GM12873 (cell line): ENCODE results near the gene DIP2C.

Experiments used
- CTCF ChIP-seq: IDR thresholded peaks from 2 replicates; pipeline ENCODE4 v1.5.1; 2012; ENCODE audit warnings: low read depth, mild to moderate bottlenecking, moderate library complexity, low read length, control low read depth; ENCODE audit not compliant: insufficient read depth; ENCODE audit errors: missing control alignments

Gene DIP2C

GRCh38 chr10:248307-248706 is 441.2 kb downstream of the DIP2C start:
- no peak for TF ChIP-seq CTCF

- no peak for TF ChIP-seq CTCF
Measured at GRCh38 chr10:247480-247879, 442.0 kb downstream of the DIP2C start.

- TF ChIP-seq CTCF, result no peak
Measured at GRCh38 chr10:246431-246830, 443.0 kb downstream of the DIP2C start.

DNA sequence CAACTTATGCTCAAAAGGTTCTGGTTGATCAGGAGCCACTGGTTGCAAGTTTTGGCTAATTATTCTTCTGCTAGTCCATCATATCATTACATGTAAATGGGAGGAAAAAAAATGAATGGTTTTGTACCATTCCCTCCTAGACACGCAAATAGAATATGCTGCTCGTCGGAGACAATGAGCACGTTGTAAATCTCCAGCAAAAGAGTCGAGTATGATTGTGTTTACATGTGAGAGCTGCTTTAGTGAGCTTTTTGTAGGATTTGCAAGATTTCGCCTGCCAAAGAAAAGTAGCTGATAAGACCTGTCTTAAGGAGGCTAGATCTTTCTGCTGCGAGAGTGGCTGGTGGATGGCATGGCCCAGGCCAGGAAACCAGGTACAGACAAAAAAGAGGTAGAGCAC is 445.2 kb downstream of the DIP2C start:
- TF ChIP-seq CTCF, result no peak

- no peak for TF ChIP-seq CTCF
Measured at GRCh38 chr10:241966-242643, 447.4 kb downstream of the DIP2C start.

- no peak for TF ChIP-seq CTCF
Measured at GRCh38 chr10:241451-241850, 448.0 kb downstream of the DIP2C start.

GRCh38 chr10:239109-239508 is 450.4 kb downstream of the DIP2C start:
- no peak for TF ChIP-seq CTCF
